Ishikawa (cell line): ENCODE data around the gene PLVAP.
A peak's percentile ranks its signal among the peaks of the same experiment; 100 is the strongest.

Experiments used
- CEBPB ChIP-seq: IDR thresholded peaks from 2 replicates; pipeline ENCODE4 v1.6.1; 2012
- CREB1 ChIP-seq: IDR thresholded peaks from 2 replicates; pipeline ENCODE4 v1.6.1; 2012; ENCODE audit warnings: low read depth
- EGR1 ChIP-seq: IDR thresholded peaks from 2 replicates; pipeline ENCODE4 v1.6.1; 2012
- EP300 ChIP-seq: IDR thresholded peaks from 2 replicates; pipeline ENCODE4 v1.6.1; 2012; ENCODE audit warnings: borderline replicate concordance
- FOXM1 ChIP-seq: IDR thresholded peaks from 2 replicates; pipeline ENCODE4 v1.6.1; 2012; ENCODE audit warnings: low read depth, borderline replicate concordance
- NFIC ChIP-seq: IDR thresholded peaks from 2 replicates; pipeline ENCODE4 v1.6.1; 2012
- RAD21 ChIP-seq: IDR thresholded peaks from 2 replicates; pipeline ENCODE4 v1.6.1; 2012; ENCODE audit warnings: low read depth
- TAF1 ChIP-seq: IDR thresholded peaks from 2 replicates; pipeline ENCODE4 v1.6.1; 2012; ENCODE audit warnings: low read depth, mild to moderate bottlenecking
- TCF12 ChIP-seq: IDR thresholded peaks from 2 replicates; pipeline ENCODE4 v1.6.1; 2012; ENCODE audit warnings: low read depth
- TEAD4 ChIP-seq: IDR thresholded peaks from 2 replicates; pipeline ENCODE4 v1.6.1; 2012
- YY1 ChIP-seq: IDR thresholded peaks from 2 replicates; pipeline ENCODE4 v1.6.1; 2012; ENCODE audit warnings: low read depth
- ZBTB7A ChIP-seq: IDR thresholded peaks from 2 replicates; pipeline ENCODE4 v1.6.1; 2012; ENCODE audit warnings: low read depth
- TF ChIP-seq, protein P1 (sequence below): IDR thresholded peaks from 2 replicates; pipeline ENCODE4 v1.6.1; 2012; ENCODE audit warnings: low read depth, mild to moderate bottlenecking
- TF ChIP-seq, protein P2 (sequence below): IDR thresholded peaks from 2 replicates; pipeline ENCODE4 v1.6.1; 2012
- TF ChIP-seq, protein P3 (sequence below): IDR thresholded peaks from 2 replicates; pipeline ENCODE4 v1.6.1; 2012

The PLVAP gene

DNA sequence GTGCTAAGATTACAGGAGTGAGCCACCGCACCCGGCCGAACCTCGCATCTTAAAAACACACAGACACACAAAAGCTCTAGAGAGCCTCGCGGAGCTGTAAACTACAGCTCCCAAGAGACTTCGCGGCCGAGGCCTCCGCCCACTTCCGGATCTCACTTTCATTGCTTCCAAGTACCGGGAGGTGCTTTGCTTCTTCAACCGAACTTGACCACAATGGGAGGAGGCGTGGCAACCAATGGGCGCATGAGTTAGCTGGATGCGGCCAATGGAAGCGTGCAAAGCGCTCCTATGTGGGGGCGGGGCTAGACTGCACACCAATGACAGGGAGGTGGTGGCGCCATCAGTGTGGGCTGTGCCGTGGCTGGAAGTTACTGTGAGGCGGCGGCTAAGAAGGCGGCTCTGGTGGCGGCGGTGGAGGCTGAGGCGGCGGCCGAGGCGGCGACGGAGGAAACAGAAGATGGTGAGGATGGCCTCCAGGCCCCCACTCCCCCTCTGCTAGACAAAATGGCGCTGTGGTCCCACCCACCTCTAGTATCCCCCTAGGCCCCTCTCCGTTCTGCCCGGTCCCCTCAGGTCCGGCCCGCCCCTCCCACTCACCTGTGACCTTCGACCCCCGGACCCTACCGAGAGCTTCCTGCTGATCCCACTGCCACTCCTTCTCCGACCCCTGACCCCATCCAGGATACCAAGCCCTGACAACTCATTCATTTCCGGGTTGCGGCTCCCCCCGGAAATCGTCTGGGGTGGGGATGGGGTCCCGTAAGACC, 67.8 kb downstream of the PLVAP start, which contains the start of gene DDA1:
Gene DDA1 (plus strand): TSS at position 366 of the 767 bp plus-strand sequence. CDS start 92 bp downstream, at position 458.
- TF ChIP-seq CREB1 (no peak), YY1 (peak; percentile 74), TCF12 (peak; percentile 9), TAF1 (peak; percentile 82)

DNA sequence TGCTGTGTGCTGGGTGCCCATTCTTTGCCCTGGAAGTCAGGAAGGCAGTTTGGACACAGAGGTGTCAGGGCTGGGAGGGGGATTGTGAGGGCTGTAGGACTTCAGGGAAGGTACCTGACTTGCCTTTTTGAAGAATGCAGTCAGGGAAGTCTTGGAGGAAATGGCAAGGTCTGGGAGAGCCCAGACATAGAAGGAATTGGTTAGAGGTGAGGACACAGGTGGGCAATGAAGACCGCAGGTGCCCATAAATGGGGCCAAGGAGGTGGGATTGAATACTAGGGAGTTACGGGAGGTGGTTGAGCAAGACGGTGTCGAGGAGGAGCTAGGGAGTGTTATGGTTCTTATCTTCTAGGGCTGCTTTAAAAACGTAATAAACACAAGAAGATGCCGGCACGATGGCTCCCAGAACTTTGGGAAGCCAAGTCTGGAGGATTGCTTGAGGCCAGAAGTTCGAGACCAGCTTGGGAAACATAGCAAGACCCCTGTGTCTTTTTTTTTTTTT, 69.2 kb downstream of the PLVAP start:
- no peak for TF ChIP-seq NFIC
- no peak for TF ChIP-seq TEAD4
- no peak for TF ChIP-seq RAD21
- no peak for TF ChIP-seq TCF12
- TF ChIP-seq, protein P1, sequence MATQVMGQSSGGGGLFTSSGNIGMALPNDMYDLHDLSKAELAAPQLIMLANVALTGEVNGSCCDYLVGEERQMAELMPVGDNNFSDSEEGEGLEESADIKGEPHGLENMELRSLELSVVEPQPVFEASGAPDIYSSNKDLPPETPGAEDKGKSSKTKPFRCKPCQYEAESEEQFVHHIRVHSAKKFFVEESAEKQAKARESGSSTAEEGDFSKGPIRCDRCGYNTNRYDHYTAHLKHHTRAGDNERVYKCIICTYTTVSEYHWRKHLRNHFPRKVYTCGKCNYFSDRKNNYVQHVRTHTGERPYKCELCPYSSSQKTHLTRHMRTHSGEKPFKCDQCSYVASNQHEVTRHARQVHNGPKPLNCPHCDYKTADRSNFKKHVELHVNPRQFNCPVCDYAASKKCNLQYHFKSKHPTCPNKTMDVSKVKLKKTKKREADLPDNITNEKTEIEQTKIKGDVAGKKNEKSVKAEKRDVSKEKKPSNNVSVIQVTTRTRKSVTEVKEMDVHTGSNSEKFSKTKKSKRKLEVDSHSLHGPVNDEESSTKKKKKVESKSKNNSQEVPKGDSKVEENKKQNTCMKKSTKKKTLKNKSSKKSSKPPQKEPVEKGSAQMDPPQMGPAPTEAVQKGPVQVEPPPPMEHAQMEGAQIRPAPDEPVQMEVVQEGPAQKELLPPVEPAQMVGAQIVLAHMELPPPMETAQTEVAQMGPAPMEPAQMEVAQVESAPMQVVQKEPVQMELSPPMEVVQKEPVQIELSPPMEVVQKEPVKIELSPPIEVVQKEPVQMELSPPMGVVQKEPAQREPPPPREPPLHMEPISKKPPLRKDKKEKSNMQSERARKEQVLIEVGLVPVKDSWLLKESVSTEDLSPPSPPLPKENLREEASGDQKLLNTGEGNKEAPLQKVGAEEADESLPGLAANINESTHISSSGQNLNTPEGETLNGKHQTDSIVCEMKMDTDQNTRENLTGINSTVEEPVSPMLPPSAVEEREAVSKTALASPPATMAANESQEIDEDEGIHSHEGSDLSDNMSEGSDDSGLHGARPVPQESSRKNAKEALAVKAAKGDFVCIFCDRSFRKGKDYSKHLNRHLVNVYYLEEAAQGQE: no peak
- TF ChIP-seq CEBPB: no peak
- no peak for TF ChIP-seq FOXM1
- TF ChIP-seq YY1: no peak

DNA sequence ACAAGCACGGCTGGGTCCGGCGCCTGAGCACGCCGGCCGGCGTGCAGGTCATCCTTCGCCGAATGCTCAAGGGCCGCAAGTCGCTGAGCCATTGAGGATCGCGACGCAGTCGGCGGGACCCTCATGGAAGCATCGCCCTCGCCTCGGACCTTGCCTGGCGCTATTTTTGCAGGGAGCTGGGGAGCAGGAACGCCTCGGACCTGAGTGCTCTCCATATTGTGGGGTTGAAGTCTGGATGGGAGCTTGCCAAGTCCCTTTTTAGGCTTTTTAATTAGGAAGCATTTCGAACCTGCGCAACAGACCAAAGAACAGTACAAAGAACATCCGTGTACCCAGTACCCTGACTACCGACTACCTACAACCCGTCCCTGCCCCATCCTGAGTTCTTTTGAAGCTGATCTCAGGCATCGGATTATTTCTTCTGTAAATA, 70.8 kb downstream of the PLVAP start:
- TF ChIP-seq ZBTB7A (no peak), EP300 (no peak)
- TF ChIP-seq, protein P1: no peak
- TF ChIP-seq, protein P2, sequence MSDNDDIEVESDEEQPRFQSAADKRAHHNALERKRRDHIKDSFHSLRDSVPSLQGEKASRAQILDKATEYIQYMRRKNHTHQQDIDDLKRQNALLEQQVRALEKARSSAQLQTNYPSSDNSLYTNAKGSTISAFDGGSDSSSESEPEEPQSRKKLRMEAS: peak; percentile 23; the same call in 1 of the 2 replicates

DNA sequence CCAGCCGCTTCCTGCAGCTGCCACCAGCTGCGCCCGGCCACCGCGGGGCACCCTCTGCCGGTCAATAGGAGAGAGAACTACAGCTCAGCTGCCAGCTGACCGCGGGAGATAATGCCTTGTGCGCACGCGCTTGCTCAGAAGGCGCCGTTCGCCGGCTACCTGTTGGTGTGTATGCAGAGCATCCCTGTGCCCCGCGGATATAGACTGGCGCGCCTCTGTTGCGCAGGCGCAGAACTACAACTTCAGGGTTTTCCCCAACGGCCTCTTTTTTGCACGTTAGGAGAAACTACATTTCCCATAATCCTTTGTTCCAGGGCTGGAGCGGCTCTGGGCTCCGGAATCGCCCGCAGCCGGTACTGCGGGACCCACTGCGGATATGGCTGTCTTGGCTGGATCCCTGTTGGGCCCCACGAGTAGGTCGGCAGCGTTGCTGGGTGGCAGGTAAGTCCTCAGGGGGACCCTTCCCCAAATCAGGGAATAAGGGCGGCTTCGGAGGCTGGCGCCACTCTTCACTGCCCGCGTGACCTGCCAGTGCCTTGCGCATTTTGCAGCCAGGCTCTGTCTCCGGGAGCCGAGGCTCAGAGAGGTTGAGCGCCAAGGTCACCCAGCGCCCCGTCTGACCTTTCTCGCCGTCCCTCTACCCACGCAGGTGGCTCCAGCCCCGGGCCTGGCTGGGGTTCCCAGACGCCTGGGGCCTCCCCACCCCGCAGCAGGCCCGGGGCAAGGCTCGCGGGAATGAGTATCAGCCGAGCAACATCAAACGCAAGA, 71.4 kb downstream of the PLVAP start, which contains the start of gene MRPL34:
Gene MRPL34 (plus strand): TSS at position 356 of the 768 bp plus-strand sequence. CDS start 21 bp downstream, at position 377.
- TF ChIP-seq TAF1 (peak; percentile 65), EGR1 (no peak), TCF12 (no peak), RAD21 (peak; percentile 62), EP300 (peak; percentile 29; the same call in 1 of the 2 replicates), YY1 (peak; percentile 72; the same call in 1 of the 2 replicates)
- TF ChIP-seq, protein P2: peak; percentile 63
- TF ChIP-seq, protein P3, sequence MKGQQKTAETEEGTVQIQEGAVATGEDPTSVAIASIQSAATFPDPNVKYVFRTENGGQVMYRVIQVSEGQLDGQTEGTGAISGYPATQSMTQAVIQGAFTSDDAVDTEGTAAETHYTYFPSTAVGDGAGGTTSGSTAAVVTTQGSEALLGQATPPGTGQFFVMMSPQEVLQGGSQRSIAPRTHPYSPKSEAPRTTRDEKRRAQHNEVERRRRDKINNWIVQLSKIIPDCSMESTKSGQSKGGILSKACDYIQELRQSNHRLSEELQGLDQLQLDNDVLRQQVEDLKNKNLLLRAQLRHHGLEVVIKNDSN: peak; percentile 86

DNA sequence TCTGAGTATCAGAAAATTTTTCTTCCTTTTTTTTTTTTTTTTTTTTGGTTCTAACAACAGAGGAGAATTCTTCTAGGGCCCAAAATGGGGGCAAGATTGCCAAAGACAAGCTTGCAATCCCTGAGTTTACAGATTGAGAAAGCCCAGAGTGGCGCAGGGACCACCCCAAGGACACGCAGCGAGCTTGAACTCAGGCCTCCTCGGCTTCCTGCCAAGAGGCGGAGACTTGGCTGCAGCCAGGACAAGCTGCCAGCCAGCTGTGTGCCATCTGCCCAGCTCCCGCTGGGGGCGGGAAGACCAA, 72.0 kb downstream of the PLVAP start:
- peak; percentile 98 for TF ChIP-seq NFIC
- TF ChIP-seq, protein P1: no peak
- 0 out of 2 replicates have a peak, but pooled peaks have one; percentile 45 for TF ChIP-seq YY1
- TF ChIP-seq CEBPB: no peak
- peak; percentile 95 for TF ChIP-seq TCF12
- no peak for TF ChIP-seq TAF1
- TF ChIP-seq, protein P3: 0 out of 2 replicates have a peak, but pooled peaks have one; percentile 46
